ENCODE measurements around the gene ST3GAL4. TPM values are rescaled to one million over a fixed set of nuclear protein-coding genes. Genes with fewer than 3 reads are reported as not detected.
"Not testable (repeated sequence)": the region's sequence is repeated elsewhere in the genome, so short reads cannot be mapped to it uniquely, and the experiment has no call there.

ST3GAL4 gene
- total RNA-seq, 2 donors from 2014 or later: 27.7 to 98.0 TPM

DNA sequence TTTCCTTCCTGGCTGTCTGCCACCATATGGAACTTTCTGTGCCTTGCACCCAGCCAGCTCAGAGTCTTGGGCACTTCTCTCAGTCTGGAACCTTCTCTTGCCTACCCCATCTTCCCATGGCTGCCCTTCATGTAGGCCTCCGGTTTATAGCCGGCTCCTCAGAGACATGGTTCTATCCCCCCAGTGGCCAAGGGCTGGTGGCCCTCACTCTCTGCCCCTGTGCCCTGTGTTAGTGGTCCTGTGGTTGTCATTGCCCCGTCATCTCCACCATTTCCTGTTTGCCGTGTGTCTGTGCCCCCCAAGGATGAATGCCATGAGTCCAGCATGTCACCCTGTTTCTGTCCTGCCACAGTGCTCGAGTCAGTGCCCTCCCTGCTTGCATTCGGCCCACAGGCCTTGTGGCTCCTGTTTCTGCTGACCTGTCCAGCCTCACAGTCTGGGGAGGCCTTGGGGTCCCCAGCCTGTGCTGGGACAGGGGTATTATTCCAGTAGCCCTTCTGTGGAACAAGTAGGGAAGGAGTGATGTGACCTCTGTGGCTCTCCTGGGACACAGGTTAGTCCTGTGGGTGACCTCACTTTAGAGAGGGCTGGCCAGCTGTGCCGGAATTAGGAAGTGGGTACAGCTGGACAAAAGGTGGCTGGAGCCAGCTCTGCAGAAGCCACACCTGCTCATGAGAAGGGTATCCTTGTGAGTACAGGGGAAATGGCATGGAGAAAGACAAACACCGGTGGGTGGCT is 30.7 kb downstream of the ST3GAL4 start:
- ATAC-seq (ENCODE audit: insufficient number of reproducible peaks, low FRiP score, low read depth): no peak
- Histone ChIP-seq H3K9me3 (no peaks in the 10 kb centered on the region), H3K27ac (no peak overlapping the region), H3K36me3 (no peaks in the 10 kb centered on the region), H3K27me3 (replicated peaks; ENCODE audit: insufficient read depth) (no peaks in the 10 kb centered on the region), H3K4me3 (no peak overlapping the region), H3K4me1 (ENCODE audit: control insufficient read depth in 1 of 2, low read depth in 2 of 2) (peaks cover 7 to 14% of the 10 kb centered on the region in 2 donors)
- DNase-seq (ENCODE audit: low spot score): no peak
- TF ChIP-seq, protein P1, sequence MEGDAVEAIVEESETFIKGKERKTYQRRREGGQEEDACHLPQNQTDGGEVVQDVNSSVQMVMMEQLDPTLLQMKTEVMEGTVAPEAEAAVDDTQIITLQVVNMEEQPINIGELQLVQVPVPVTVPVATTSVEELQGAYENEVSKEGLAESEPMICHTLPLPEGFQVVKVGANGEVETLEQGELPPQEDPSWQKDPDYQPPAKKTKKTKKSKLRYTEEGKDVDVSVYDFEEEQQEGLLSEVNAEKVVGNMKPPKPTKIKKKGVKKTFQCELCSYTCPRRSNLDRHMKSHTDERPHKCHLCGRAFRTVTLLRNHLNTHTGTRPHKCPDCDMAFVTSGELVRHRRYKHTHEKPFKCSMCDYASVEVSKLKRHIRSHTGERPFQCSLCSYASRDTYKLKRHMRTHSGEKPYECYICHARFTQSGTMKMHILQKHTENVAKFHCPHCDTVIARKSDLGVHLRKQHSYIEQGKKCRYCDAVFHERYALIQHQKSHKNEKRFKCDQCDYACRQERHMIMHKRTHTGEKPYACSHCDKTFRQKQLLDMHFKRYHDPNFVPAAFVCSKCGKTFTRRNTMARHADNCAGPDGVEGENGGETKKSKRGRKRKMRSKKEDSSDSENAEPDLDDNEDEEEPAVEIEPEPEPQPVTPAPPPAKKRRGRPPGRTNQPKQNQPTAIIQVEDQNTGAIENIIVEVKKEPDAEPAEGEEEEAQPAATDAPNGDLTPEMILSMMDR (IDR thresholded peaks at IDR 0.05): no peak

DNA sequence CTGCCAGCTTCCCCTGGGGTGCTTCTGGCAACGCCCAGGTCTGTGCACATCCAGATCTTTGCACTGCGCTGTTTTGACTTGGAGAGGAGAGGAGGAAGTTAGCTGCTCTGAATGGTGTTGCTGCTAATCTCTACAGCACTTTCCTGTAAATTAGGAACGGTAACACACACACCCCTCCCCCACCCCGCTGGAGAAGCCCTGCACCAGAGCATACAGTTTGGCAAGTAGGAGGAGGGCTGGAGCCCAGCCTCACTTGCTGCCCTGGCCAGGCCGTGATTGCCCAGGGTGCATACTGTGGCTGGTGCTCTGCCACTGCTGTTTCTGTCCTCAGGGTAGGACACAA is 31.2 kb downstream of the ST3GAL4 start:
- H3K27me3 ChIP-seq (replicated peaks; ENCODE audit: insufficient read depth); DNase-seq (ENCODE audit: low spot score); ATAC-seq (ENCODE audit: insufficient number of reproducible peaks, low FRiP score, low read depth); H3K4me3 ChIP-seq; H3K27ac ChIP-seq; H3K36me3 ChIP-seq; H3K9me3 ChIP-seq: not testable (repeated sequence)
- H3K4me1 ChIP-seq (ENCODE audit: control insufficient read depth in 1 of 2, low read depth in 2 of 2): peaks cover 7 to 14% of the 10 kb centered on the region in 2 donors

DNA sequence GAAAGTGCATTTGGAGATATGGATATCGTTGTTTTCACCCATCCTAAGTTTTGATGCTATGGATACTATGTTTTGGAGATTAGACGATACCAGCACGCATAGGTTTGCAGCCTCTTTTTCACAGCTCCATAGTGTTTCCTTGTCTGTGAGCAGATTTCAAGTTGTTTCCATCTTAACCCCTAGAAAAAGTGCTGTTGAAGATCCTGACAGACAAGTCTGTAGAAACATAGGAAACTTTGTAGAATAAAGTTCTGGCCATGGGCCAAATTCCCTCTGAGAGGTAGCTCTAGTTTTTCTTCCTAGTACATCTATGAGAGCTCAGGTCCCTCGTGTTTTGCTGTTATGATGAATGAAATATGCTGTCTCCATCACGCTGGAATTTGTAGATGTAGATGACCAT is 32.4 kb downstream of the ST3GAL4 start:
- no peak overlapping the region for H3K4me3 ChIP-seq
- TF ChIP-seq, protein P1 (IDR thresholded peaks at IDR 0.05): no peak
- DNase-seq (ENCODE audit: low spot score) (no peak), ATAC-seq (ENCODE audit: insufficient number of reproducible peaks, low FRiP score, low read depth) (no peak)
- no peaks in the 10 kb centered on the region for H3K9me3 ChIP-seq
- H3K36me3 ChIP-seq: no peaks in the 10 kb centered on the region
- no peaks in the 10 kb centered on the region for H3K27me3 ChIP-seq (replicated peaks; ENCODE audit: insufficient read depth)
- H3K4me1 ChIP-seq (ENCODE audit: control insufficient read depth in 1 of 2, low read depth in 2 of 2): peaks cover 9 to 24% of the 10 kb centered on the region in 2 donors
- no peak overlapping the region for H3K27ac ChIP-seq

- peaks cover 9 to 24% of the 10 kb centered on the region in 2 donors for H3K4me1 ChIP-seq (ENCODE audit: control insufficient read depth in 1 of 2, low read depth in 2 of 2)
- H3K9me3 ChIP-seq: no peaks in the 10 kb centered on the region
- no peak for DNase-seq (ENCODE audit: low spot score)
Observed at GRCh38 chr11:126390272-126390867, 34.9 kb downstream of the ST3GAL4 start.

DNA sequence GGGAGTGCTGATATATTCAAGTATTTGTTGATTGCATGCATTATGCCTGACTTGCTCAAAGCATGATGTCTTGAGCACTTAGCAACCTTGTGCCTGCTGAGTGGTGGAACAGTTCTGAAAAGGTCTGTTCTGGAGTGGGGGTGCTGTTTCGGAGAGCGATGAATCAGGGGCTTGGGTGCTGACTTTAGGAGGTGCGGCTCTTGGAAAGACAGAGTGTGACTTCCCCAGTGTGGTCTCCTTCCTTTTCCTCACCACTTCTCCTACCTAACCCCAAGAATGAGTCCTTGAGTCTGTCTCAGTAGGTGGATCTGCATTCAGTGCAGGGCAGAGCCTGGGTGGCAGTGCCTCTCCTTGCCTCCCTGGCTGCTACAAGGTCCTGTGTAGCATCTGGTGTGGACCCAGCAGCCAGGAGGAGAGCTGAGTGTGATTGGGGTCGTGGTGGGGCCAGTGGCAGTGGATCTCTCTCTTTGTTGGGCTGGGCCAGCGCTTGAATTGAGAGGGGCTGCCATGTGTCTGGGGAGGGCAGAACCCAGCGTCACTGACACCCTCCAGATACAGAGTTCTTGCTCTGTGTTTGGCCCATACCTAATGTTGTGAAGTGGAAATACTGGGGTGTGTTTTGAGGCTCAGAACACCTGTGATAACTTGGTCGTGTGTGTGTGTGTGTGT is 35.9 kb downstream of the ST3GAL4 start:
- peaks cover 4 to 17% of the 10 kb centered on the region in 2 donors for H3K4me1 ChIP-seq (ENCODE audit: control insufficient read depth in 1 of 2, low read depth in 2 of 2)
- no peaks in the 10 kb centered on the region for H3K27me3 ChIP-seq (replicated peaks; ENCODE audit: insufficient read depth)
- H3K27ac ChIP-seq: no peak overlapping the region
- ATAC-seq (ENCODE audit: insufficient number of reproducible peaks, low FRiP score, low read depth) (no peak), DNase-seq (ENCODE audit: low spot score) (no peak)
- no peak overlapping the region for H3K4me3 ChIP-seq
- H3K9me3 ChIP-seq: no peaks in the 10 kb centered on the region
- TF ChIP-seq, protein P1 (IDR thresholded peaks at IDR 0.05): no peak
- H3K36me3 ChIP-seq: no peaks in the 10 kb centered on the region

More at GRCh38 chr11:126390272-126390867, 34.9 kb downstream of the ST3GAL4 start:
- no peaks in the 10 kb centered on the region for H3K36me3 ChIP-seq
- H3K27me3 ChIP-seq (replicated peaks; ENCODE audit: insufficient read depth): no peaks in the 10 kb centered on the region
- no peak overlapping the region for H3K27ac ChIP-seq
- TF ChIP-seq, protein P1 (IDR thresholded peaks at IDR 0.05): no peak
- no peak overlapping the region for H3K4me3 ChIP-seq
- ATAC-seq (ENCODE audit: insufficient number of reproducible peaks, low FRiP score, low read depth): no peak
